ENCODE measurements around the gene YWHAH. TPM values are rescaled to one million over a fixed set of nuclear protein-coding genes. Genes with fewer than 3 reads are reported as not detected.
A peak's percentile ranks its signal among the peaks of the same experiment; 100 is the strongest.

Gene YWHAH
- total RNA-seq, 1 donor from 2014 or later, result 154 TPM

- intact Hi-C loops (cut with DNase I), result no loop called here
These were observed 23.7 kb downstream of the YWHAH start for GRCh38 chr22:31968022-31968421.

GRCh38 chr22:31969789-31970489 lies 25.6 kb downstream of the YWHAH start:
- intact Hi-C loops (cut with DNase I), result no loop called here
- peak; percentile 44 for TF ChIP-seq CTCF (IDR thresholded peaks at IDR 0.05)
- no peaks in the 10 kb centered on the region for H3K27me3 ChIP-seq
- peaks cover 3% of the 10 kb centered on the region for H3K4me1 ChIP-seq
- H3K9me3 ChIP-seq, result no peaks in the 10 kb centered on the region
- H3K4me3 ChIP-seq, result peak overlapping the region; percentile 42
- ATAC-seq (peak; percentile 86), DNase-seq (peak; percentile 85)
- no peak overlapping the region for H3K27ac ChIP-seq
- H3K36me3 ChIP-seq, result no peaks in the 10 kb centered on the region

More at GRCh38 chr22:31968022-31968421, 23.7 kb downstream of the YWHAH start:
- no peak for ATAC-seq
- H3K9me3 ChIP-seq, result no peaks in the 10 kb centered on the region
- no peaks in the 10 kb centered on the region for H3K36me3 ChIP-seq
- no peak overlapping the region for H3K4me3 ChIP-seq
- TF ChIP-seq CTCF (IDR thresholded peaks at IDR 0.05), result no peak
- H3K27ac ChIP-seq, result no peak overlapping the region
- DNase-seq, result no peak
- peaks cover 3% of the 10 kb centered on the region for H3K4me1 ChIP-seq
- no peaks in the 10 kb centered on the region for H3K27me3 ChIP-seq

GRCh38 chr22:31970490-31971444 lies 26.4 kb downstream of the YWHAH start:
- Histone ChIP-seq H3K27me3 (no peaks in the 10 kb centered on the region), H3K9me3 (no peaks in the 10 kb centered on the region), H3K27ac (no peak overlapping the region), H3K4me1 (peaks cover 3% of the 10 kb centered on the region), H3K4me3 (peak overlapping the region; percentile 42), H3K36me3 (no peaks in the 10 kb centered on the region)
- intact Hi-C loops (cut with DNase I), result no loop called here
- peak; percentile 93 for DNase-seq
- TF ChIP-seq CTCF (IDR thresholded peaks at IDR 0.05), result peak; percentile 86
- peak; percentile 99 for ATAC-seq

GRCh38 chr22:31972180-31972579 lies 27.8 kb downstream of the YWHAH start:
- H3K9me3 ChIP-seq, result no peaks in the 10 kb centered on the region
- no peak for TF ChIP-seq CTCF (IDR thresholded peaks at IDR 0.05)
- H3K27me3 ChIP-seq, result no peaks in the 10 kb centered on the region
- no peaks in the 10 kb centered on the region for H3K36me3 ChIP-seq
- H3K4me3 ChIP-seq, result no peak overlapping the region
- DNase-seq, result no peak
- intact Hi-C loops (cut with DNase I), result no loop called here
- no peak for ATAC-seq
- no peak overlapping the region for H3K27ac ChIP-seq
- H3K4me1 ChIP-seq, result peaks cover 3% of the 10 kb centered on the region

- intact Hi-C loops (cut with DNase I), result no loop called here
- no peak for DNase-seq
These were observed 29.4 kb downstream of the YWHAH start for GRCh38 chr22:31973739-31974138.

More at GRCh38 chr22:31973739-31974138, 29.4 kb downstream of the YWHAH start:
- H3K27ac ChIP-seq, result no peak overlapping the region
- H3K4me3 ChIP-seq, result no peak overlapping the region
- H3K4me1 ChIP-seq, result peaks cover 3% of the 10 kb centered on the region
- no peaks in the 10 kb centered on the region for H3K27me3 ChIP-seq
- no peaks in the 10 kb centered on the region for H3K36me3 ChIP-seq
- no peak for ATAC-seq
- H3K9me3 ChIP-seq, result no peaks in the 10 kb centered on the region
- no peak for TF ChIP-seq CTCF (IDR thresholded peaks at IDR 0.05)

Measured in upper lobe of right lung (tissue), 1 donor.